ENCODE data around the gene COL18A1. TPM values are rescaled to one million over a fixed set of nuclear protein-coding genes. Genes with fewer than 3 reads are reported as not detected.

Gene COL18A1
- total RNA-seq, 4 donors from 2014 or later: 97.7 to 173 (median 110) TPM

DNA sequence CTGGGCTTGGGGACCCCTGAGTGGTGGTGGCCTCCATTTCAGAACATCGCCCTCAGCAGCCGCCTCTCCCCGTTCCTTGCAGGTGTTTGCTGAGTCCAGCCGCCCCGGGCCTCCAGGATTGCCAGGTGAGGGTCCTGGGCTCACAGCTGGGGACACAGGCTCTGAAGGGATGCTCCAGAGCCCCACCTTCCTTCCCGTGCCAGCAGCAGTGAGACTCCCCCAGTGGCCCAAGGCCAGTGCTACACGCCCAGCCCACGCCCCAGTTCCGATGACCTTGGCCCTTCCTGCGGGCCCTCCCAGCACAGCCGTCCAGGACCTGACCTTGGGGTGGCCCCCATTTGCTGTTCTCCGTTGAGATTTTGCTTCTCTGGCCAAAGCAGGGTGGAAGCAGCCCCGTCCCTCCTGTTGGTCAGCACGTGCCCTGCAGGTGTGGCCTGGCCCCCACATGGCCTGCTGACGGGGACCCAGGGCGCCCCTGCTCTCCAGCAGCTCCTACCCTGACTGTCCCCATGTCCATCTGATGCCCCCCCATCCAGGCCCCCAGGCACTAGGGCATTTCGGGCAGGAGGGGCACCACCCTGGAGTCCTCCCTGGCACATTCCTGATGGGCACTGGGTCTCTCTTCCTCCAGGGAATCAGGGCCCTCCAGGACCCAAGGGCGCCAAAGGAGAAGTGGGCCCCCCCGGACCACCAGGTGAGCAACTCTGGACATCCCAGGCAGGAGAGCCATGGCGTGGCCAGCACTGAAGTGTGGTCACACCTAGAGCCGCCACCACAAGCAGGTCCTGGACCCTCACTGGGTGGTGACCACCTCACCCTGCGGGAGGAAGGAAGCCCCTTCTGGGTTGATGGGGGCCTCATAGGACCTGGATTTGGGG is 92.2 kb downstream of the COL18A1 start:
- DNase-seq (ENCODE audit: extremely low spot score): no peak
- Histone ChIP-seq H3K9me3 (no peaks in the 10 kb centered on the region), H3K27ac (replicated peaks in 1 of 4) (no peak overlapping the region), H3K4me1 (no peaks in the 10 kb centered on the region), H3K36me3 (peaks cover 19 to 75% (median 73%) of the 10 kb centered on the region in 4 donors), H3K27me3 (no peaks in the 10 kb centered on the region), H3K4me3 (no peak overlapping the region)
- 85% methylated on average over 16 of the region's 22 CpGs for WGBS
- intact Hi-C loops (cut with DNase I): no loop called here
- TF ChIP-seq POLR2A (IDR thresholded peaks at IDR 0.05; ENCODE audit: low read depth) (no peak), CTCF (IDR thresholded peaks at IDR 0.05) (no peak), EP300 (IDR thresholded peaks at IDR 0.05) (no peak)

- H3K27me3 ChIP-seq: no peaks in the 10 kb centered on the region
- intact Hi-C loops (cut with DNase I): no loop called here
- 98% methylated on average over 30 of the region's 39 CpGs for WGBS
- no peak overlapping the region for H3K4me3 ChIP-seq
- peaks cover 19 to 67% (median 66%) of the 10 kb centered on the region in 4 donors for H3K36me3 ChIP-seq
- no peak overlapping the region for H3K27ac ChIP-seq (replicated peaks in 1 of 4)
- no peaks in the 10 kb centered on the region for H3K9me3 ChIP-seq
- TF ChIP-seq CTCF (IDR thresholded peaks at IDR 0.05): no peak
- no peak for TF ChIP-seq POLR2AphosphoS5 (IDR thresholded peaks at IDR 0.05)
- TF ChIP-seq EP300 (IDR thresholded peaks at IDR 0.05): no peak
- TF ChIP-seq POLR2A (IDR thresholded peaks at IDR 0.05; ENCODE audit: low read depth): no peak
- DNase-seq (ENCODE audit: extremely low spot score): no peak
- H3K4me1 ChIP-seq: no peaks in the 10 kb centered on the region
Observed at GRCh38 chr21:45497846-45498645, 93.1 kb downstream of the COL18A1 start.

DNA sequence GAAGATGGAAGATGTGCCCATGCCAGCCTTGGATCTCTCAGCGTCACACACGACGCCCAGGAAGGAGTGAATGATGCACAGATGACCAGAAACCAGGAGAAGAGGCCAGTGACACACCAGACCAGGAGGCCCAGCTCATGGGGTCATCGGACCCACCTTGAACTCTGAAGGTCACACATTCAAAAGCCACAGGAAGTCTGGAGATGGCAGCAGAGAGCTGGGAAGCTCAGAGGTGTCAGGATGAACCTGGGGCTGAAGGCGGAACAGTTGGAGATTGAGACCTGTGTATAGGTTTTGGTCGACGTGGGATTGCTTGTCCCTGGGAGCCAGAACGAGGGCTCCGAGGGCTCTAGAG is 93.7 kb downstream of the COL18A1 start:
- WGBS: 91% methylated on average over 9 of the region's 9 CpGs
- TF ChIP-seq EP300 (IDR thresholded peaks at IDR 0.05): no peak
- no peak for TF ChIP-seq POLR2AphosphoS5 (IDR thresholded peaks at IDR 0.05)
- no peak for TF ChIP-seq CTCF (IDR thresholded peaks at IDR 0.05)
- H3K27me3 ChIP-seq: no peaks in the 10 kb centered on the region
- no peaks in the 10 kb centered on the region for H3K9me3 ChIP-seq
- no peaks in the 10 kb centered on the region for H3K4me1 ChIP-seq
- intact Hi-C loops (cut with DNase I): no loop called here
- peaks cover 19 to 61% (median 60%) of the 10 kb centered on the region in 4 donors for H3K36me3 ChIP-seq
- no peak overlapping the region for H3K4me3 ChIP-seq
- H3K27ac ChIP-seq (replicated peaks in 1 of 4): no peak overlapping the region
- DNase-seq (ENCODE audit: extremely low spot score): no peak

DNA sequence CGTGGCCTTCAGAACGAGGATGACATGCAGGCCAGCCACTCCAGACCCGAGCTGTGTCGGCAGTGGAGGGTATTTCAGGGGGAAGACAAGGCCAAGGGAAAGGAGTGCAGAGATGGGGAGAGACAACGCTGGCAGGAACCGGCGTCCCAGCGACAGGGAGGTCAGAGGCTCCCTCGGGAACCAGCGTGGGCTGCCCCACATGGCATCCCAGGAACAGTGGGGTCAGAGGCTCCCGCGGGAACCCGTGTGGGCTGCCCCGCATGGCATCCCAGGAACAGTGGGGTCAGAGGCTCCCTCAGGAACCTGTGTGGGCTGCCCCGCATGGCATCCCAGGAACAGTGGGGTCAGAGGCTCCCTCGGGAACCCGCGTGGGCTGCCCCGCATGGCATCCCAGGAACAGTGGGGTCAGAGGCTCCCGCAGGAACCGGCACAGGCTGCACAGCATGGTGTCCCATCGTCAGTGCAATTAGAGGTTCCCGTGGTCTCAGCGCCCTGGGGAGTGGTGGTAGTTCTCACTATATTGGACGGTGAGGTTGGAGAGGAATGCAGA is 94.3 kb downstream of the COL18A1 start:
- TF ChIP-seq POLR2AphosphoS5 (IDR thresholded peaks at IDR 0.05) (no peak), EP300 (IDR thresholded peaks at IDR 0.05) (no peak), CTCF (IDR thresholded peaks at IDR 0.05) (no peak), POLR2A (IDR thresholded peaks at IDR 0.05; ENCODE audit: low read depth) (no peak)
- no peak for DNase-seq (ENCODE audit: extremely low spot score)
- Histone ChIP-seq H3K9me3 (no peaks in the 10 kb centered on the region), H3K4me1 (no peaks in the 10 kb centered on the region), H3K27me3 (peaks cover 0 to 3% (median 0%) of the 10 kb centered on the region in 4 donors), H3K4me3 (no peak overlapping the region), H3K27ac (replicated peaks in 1 of 4) (no peak overlapping the region), H3K36me3 (peaks cover 19 to 56% (median 54%) of the 10 kb centered on the region in 4 donors)
- intact Hi-C loops (cut with DNase I): no loop called here
- WGBS: 89% methylated on average over 25 of the region's 25 CpGs
